Upper lobe of left lung (tissue), 6 donors: ENCODE data around the gene ARHGEF2. TPM values are rescaled to one million over a fixed set of nuclear protein-coding genes. Genes with fewer than 3 reads are reported as not detected.

Experiments
- ATAC-seq, 2 donors: fragments of 200-7000 bp; cut with Tn5 transposase; one replicate each; pipeline ENCODE4 v1.9.1; 2022; ENCODE audit warnings: mild to moderate bottlenecking in 2 of 2, moderate library complexity in 2 of 2; ENCODE audit not compliant: low FRiP score in 2 of 2
- DNase-seq, 2 donors: peaks; one replicate each; pipeline ENCODE4 v3.0.0-alpha.2; 2019 to 2020
- H3K27ac ChIP-seq, 4 donors: fragments of 200-600 bp; sonication (generic); one replicate each; pipeline ENCODE4 v1.5.1; 2016 to 2019
- H3K27me3 ChIP-seq, 4 donors: fragments of 200-600 bp; sonication (generic); one replicate each; pipeline ENCODE4 v1.5.1; 2017 to 2019
- H3K36me3 ChIP-seq, 4 donors: fragments of 200-600 bp; sonication (generic); one replicate each; pipeline ENCODE4 v1.5.1; 2016 to 2019
- H3K4me1 ChIP-seq, 4 donors: fragments of 200-600 bp; sonication (generic); one replicate each; pipeline ENCODE4 v1.5.1; 2018 to 2019
- H3K4me3 ChIP-seq, 4 donors: fragments of 200-600 bp; sonication (generic); one replicate each; pipeline ENCODE4 v1.5.1; 2017 to 2019; ENCODE audit warnings: mild to moderate bottlenecking in 2 of 4, moderate library complexity in 1 of 4
- H3K9me3 ChIP-seq, 4 donors: fragments of 200-600 bp; sonication (generic); one replicate each; pipeline ENCODE4 v1.5.1; 2018 to 2019
- EP300 ChIP-seq, 4 donors: sonication (generic); formaldehyde crosslinking; IDR thresholded peaks; one replicate each; pipeline ENCODE4 v1.5.1; 2017; ENCODE audit warnings: antibody characterized with exemption in 4 of 4, control low read depth in 2 of 4
- POLR2A ChIP-seq, 4 donors: fragments of 450-650 bp; IDR thresholded peaks; one replicate each; pipeline ENCODE4 v1.5.1; 2016 to 2017; ENCODE audit warnings: antibody characterized with exemption in 4 of 4, mild to moderate bottlenecking in 2 of 4
- POLR2AphosphoS5 ChIP-seq, 2 donors: sonication (generic); formaldehyde crosslinking; IDR thresholded peaks; one replicate each; pipeline ENCODE4 v1.5.1; 2017; ENCODE audit warnings: antibody characterized with exemption in 2 of 2
- WGBS, 2 donors: methylation state at CpG; one replicate each; pipeline ENCODE4 v1.1.5; 2017 to 2018; 5-methylcytosine and 5-hydroxymethylcytosine counted together
- total RNA-seq, 6 donors: library from RNA; depleted of rRNA in 4 of 6; stranded (reverse); fragments of >200 nt in 4 of 6; gene quantifications; one replicate each; pipeline versions ENCODE4 v1.1.0 to v1.2.1, GENCODE V29; 2016 to 2021
- TF ChIP-seq, protein P1 (sequence below), 6 experiments: fragments of 450-650 bp in 4 of 6; fragments of 200-600 bp in 2 of 6; sonication (generic) in 2 of 6; IDR thresholded peaks; one replicate each; pipeline ENCODE4 v1.5.1; 2016 to 2019; ENCODE audit warnings: antibody characterized with exemption in 6 of 6
- donor health status: DM: no; HTN: no; CAD: no; lungs with moderate emphysema.
- donor health status: DM: no; HTN: yes; CAD: no; lungs with severe emphysema.

The ARHGEF2 gene
- total RNA-seq, 6 donors from 2014 or later, result 198 to 969 (median 229) TPM

GRCh38 chr1:156002188-156002911 lies 24.0 kb upstream of the ARHGEF2 start:
- peaks cover 0 to 7% (median 0%) of the 10 kb centered on the region in 4 donors for H3K36me3 ChIP-seq
- ATAC-seq, result peak; percentile 60 to 87
- TF ChIP-seq, protein P1, sequence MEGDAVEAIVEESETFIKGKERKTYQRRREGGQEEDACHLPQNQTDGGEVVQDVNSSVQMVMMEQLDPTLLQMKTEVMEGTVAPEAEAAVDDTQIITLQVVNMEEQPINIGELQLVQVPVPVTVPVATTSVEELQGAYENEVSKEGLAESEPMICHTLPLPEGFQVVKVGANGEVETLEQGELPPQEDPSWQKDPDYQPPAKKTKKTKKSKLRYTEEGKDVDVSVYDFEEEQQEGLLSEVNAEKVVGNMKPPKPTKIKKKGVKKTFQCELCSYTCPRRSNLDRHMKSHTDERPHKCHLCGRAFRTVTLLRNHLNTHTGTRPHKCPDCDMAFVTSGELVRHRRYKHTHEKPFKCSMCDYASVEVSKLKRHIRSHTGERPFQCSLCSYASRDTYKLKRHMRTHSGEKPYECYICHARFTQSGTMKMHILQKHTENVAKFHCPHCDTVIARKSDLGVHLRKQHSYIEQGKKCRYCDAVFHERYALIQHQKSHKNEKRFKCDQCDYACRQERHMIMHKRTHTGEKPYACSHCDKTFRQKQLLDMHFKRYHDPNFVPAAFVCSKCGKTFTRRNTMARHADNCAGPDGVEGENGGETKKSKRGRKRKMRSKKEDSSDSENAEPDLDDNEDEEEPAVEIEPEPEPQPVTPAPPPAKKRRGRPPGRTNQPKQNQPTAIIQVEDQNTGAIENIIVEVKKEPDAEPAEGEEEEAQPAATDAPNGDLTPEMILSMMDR (IDR thresholded peaks at IDR 0.05), result no peak
- TF ChIP-seq POLR2A (IDR thresholded peaks at IDR 0.05), result peak in 1 of 4 donors; percentile 19
- H3K27ac ChIP-seq, result peak overlapping the region; percentile 74 to 84 (median 78)
- DNase-seq, result peak in 1 of 2 donors; percentile 61
- peaks cover 0 to 7% (median 3%) of the 10 kb centered on the region in 4 donors for H3K4me1 ChIP-seq
- WGBS, 2 donors, result 49 to 65% methylated on average over 3 of the region's 3 CpGs
- no peaks in the 10 kb centered on the region for H3K27me3 ChIP-seq
- no peaks in the 10 kb centered on the region for H3K9me3 ChIP-seq
- H3K4me3 ChIP-seq, result peak overlapping the region in 3 of 4 donors; percentile 34 to 47 (median 44)

DNA sequence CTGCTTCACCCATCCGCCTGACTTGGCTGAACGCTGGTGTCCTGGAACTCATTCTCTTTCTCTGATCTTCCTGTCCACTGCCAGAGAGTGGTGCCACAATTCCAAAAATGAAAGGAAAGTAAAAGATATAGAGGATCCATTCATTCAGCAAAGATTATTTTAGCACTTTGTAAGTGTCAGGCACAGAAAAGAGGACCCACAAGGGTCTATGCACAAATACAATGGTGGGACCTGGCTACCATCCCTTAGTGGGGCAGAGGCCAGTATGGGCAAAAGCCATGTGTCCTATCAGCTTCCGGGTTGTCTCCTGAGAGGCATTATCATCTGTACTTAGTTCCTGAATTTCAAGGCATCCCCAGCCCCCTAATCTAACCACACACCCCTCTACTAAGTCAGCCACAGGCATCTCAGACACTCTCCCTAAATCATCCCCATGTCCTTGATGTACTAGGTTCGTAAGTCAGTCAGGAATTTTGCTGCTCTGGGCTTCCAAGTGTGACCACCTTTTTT lies 23.4 kb upstream of the ARHGEF2 start:
- no peak for DNase-seq
- H3K4me1 ChIP-seq, result peaks cover 0 to 9% (median 4%) of the 10 kb centered on the region in 4 donors
- ATAC-seq, result peak in 1 of 2 donors; percentile 18
- peak overlapping the region; percentile 74 to 84 (median 78) for H3K27ac ChIP-seq
- H3K4me3 ChIP-seq, result peak overlapping the region in 3 of 4 donors; percentile 34 to 47 (median 44)
- H3K9me3 ChIP-seq, result no peaks in the 10 kb centered on the region
- TF ChIP-seq POLR2A (IDR thresholded peaks at IDR 0.05), result no peak
- TF ChIP-seq, protein P1 (IDR thresholded peaks at IDR 0.05), result no peak
- TF ChIP-seq EP300 (IDR thresholded peaks at IDR 0.05), result no peak
- no peak for TF ChIP-seq POLR2AphosphoS5 (IDR thresholded peaks at IDR 0.05)
- WGBS, 2 donors, result 51 to 60% methylated on average over 4 of the region's 4 CpGs
- peaks cover 0 to 1% (median 0%) of the 10 kb centered on the region in 4 donors for H3K36me3 ChIP-seq
- H3K27me3 ChIP-seq, result no peaks in the 10 kb centered on the region

- Histone ChIP-seq H3K27me3 (no peaks in the 10 kb centered on the region), H3K9me3 (no peaks in the 10 kb centered on the region), H3K27ac (peak overlapping the region; percentile 74 to 84 (median 78)), H3K36me3 (no peaks in the 10 kb centered on the region), H3K4me1 (peaks cover 0 to 9% (median 4%) of the 10 kb centered on the region in 4 donors), H3K4me3 (peak overlapping the region in 3 of 4 donors; percentile 34 to 47 (median 44))
- TF ChIP-seq POLR2AphosphoS5 (IDR thresholded peaks at IDR 0.05) (no peak), EP300 (IDR thresholded peaks at IDR 0.05) (no peak), POLR2A (IDR thresholded peaks at IDR 0.05) (no peak)
- TF ChIP-seq, protein P1 (IDR thresholded peaks at IDR 0.05), result no peak
- WGBS, 2 donors, result 52 to 58% methylated on average over 10 of the region's 10 CpGs
- ATAC-seq (peak in 1 of 2 donors; percentile 19), DNase-seq (no peak)
Measured at GRCh38 chr1:156001021-156001661, 22.8 kb upstream of the ARHGEF2 start.

DNA sequence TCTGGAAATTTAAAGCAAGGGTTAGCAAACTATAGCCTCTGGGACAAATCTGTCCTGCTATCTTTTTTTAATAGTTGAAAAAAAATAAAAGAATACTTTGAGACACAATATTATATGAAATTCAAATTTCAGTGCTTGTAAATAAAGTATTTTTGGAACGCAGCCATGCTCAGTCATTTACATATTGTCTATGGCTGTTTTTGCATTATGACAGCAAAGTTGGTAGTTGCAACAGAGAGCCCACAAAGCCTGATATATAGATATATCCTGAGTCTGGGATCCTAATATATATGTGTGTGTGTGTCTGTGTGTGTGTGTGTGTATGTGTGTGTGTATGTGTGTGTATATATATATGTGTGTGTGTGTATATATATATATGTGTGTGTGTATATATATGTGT lies 21.6 kb upstream of the ARHGEF2 start:
- DNase-seq (no peak), ATAC-seq (no peak)
- Histone ChIP-seq H3K9me3 (no peaks in the 10 kb centered on the region), H3K27me3 (no peaks in the 10 kb centered on the region), H3K4me3 (no peak overlapping the region), H3K36me3 (no peaks in the 10 kb centered on the region), H3K27ac (no peak overlapping the region), H3K4me1 (peaks cover 0 to 9% (median 2%) of the 10 kb centered on the region in 4 donors)
- TF ChIP-seq, protein P1 (IDR thresholded peaks at IDR 0.05), result no peak
- TF ChIP-seq EP300 (IDR thresholded peaks at IDR 0.05) (no peak), POLR2A (IDR thresholded peaks at IDR 0.05) (no peak), POLR2AphosphoS5 (IDR thresholded peaks at IDR 0.05) (no peak)
- WGBS, 2 donors, result 84 to 90% methylated on average over 1 of the region's 1 CpG
